ENCODE data around the gene DMAC1. TPM values are rescaled to one million over a fixed set of nuclear protein-coding genes. Genes with fewer than 3 reads are reported as not detected.

Gene DMAC1, protein sequence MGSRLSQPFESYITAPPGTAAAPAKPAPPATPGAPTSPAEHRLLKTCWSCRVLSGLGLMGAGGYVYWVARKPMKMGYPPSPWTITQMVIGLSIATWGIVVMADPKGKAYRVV
- total RNA-seq: 17.5 and 22.7 TPM in 2 replicates

DNA sequence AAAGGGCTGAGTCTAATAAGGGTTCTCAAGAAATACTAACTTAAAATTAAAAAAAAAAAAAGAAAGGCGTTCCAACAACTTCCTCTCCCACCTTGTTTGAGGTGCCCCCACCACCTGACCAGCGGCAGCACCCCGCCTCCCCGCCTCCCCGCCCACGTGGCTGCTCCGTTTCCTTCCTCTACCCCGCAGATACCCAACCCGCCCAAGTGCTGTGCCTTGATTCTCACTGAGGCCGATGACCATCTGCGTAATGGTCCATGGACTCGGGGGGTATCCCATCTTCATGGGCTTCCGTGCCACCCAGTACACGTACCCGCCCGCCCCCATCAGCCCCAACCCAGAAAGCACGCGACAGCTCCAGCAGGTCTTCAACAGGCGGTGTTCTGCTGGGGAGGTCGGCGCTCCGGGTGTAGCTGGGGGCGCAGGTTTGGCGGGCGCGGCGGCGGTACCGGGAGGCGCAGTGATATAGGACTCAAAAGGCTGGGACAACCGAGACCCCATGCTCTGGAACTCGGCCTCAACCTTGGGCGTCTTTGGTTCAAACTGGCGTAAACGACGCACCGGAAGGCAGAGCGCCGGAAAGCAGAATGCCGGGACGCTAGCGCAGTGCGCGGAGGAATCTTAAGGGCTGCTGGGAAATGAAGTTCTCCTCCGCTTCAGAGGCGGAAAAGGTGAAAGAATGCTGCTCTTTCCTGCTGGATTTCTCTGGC is at the start of gene DMAC1:
TSS of gene DMAC1 (minus strand) at position 545 of the 710 bp plus-strand sequence. CDS start at position 501, 44 bp downstream.

